Measurements from ENCODE around the gene AGPAT3.

DNA sequence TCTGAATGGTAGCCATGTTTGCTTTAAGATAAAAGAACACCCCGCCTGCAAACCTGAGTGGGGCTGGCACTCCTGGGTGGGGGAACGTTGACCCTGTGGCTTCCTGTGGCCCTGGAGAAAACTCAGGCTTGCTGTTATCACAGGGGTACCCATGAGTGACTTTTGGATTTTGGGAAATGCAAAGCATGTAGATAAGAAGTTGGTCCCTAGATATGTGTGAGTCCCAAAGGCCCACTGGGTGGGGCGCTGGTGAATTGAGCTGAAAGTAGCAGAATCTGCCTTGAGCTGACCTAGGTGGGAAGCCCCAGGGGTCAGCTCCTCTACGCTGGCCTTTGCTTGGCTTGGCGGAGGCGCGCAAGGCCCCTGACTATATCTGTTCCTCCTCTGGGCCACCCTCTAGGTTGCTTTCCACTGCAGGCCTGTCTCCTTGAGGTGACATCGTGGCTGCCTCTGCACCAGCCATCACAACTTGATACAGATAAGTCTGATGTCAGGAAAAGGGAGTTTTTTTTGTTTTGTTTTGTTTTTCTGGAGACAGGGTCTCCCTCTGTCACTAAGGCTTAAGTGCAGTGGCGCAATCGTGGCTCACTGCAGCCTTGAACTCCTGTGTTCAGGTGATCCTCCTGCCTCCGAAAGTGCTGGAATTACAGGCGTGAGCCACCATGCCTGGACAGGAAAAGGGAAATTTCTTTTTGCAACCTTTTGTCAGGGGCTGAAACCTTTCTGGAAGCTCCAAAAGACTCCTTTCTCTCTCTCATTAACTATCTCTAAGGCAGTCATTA lies 72.2 kb downstream of the AGPAT3 start:
- TF ChIP-seq, protein P1, sequence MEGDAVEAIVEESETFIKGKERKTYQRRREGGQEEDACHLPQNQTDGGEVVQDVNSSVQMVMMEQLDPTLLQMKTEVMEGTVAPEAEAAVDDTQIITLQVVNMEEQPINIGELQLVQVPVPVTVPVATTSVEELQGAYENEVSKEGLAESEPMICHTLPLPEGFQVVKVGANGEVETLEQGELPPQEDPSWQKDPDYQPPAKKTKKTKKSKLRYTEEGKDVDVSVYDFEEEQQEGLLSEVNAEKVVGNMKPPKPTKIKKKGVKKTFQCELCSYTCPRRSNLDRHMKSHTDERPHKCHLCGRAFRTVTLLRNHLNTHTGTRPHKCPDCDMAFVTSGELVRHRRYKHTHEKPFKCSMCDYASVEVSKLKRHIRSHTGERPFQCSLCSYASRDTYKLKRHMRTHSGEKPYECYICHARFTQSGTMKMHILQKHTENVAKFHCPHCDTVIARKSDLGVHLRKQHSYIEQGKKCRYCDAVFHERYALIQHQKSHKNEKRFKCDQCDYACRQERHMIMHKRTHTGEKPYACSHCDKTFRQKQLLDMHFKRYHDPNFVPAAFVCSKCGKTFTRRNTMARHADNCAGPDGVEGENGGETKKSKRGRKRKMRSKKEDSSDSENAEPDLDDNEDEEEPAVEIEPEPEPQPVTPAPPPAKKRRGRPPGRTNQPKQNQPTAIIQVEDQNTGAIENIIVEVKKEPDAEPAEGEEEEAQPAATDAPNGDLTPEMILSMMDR (conservative IDR thresholded peaks at IDR 0.05 in 1 of 2, IDR thresholded peaks at IDR 0.05 in 1 of 2; ENCODE audit: low read depth in 1 of 2, low read length in 2 of 2) = no peak
- TF ChIP-seq EZH2 (IDR thresholded peaks at IDR 0.05; ENCODE audit: low read length, missing control alignments) = no peak
